ENCODE results near the gene SLC25A17.
A peak's percentile ranks its signal among the peaks of the same experiment; 100 is the strongest.
"Not testable (repeated sequence)": the region's sequence is repeated elsewhere in the genome, so short reads cannot be mapped to it uniquely, and the experiment has no call there.

The SLC25A17 gene

GRCh38 chr22:40853333-40853732 is 34.2 kb upstream of the SLC25A17 start:
- Histone ChIP-seq H3K4me3 (ENCODE audit: insufficient read depth, low read length, poor library complexity, severe bottlenecking) (peak overlapping the region; percentile 68), H3K9ac (ENCODE audit: low read length) (peak overlapping the region; percentile 77), H3K27ac (ENCODE audit: low read depth, low read length) (peak overlapping the region; percentile 34; the same call in 1 of the 2 replicates), H3K9me3 (ENCODE audit: insufficient read depth, low read length) (no peaks in the 10 kb centered on the region), H3K9me2 (replicated peaks; ENCODE audit: insufficient read depth, low read length) (no peaks in the 10 kb centered on the region), H4K20me1 (ENCODE audit: low read depth, low read length) (peaks cover 5% of the 10 kb centered on the region; the same call in 1 of the 2 replicates), H3F3A (ENCODE audit: insufficient read depth) (peaks cover 14% of the 10 kb centered on the region), H3K79me2 (ENCODE audit: insufficient read depth, low read length) (peaks cover 84% of the 10 kb centered on the region), H3K27me3 (ENCODE audit: low read length) (no peaks in the 10 kb centered on the region), H2AFZ (ENCODE audit: low read depth, low read length, severe bottlenecking) (no peak overlapping the region), H3K36me3 (ENCODE audit: low read length) (peaks cover 11% of the 10 kb centered on the region; the same call in 1 of the 2 replicates), H3K4me2 (ENCODE audit: low read depth, low read length, poor library complexity, severe bottlenecking) (peak overlapping the region; percentile 98)
- TF ChIP-seq EZH2phosphoT487 (conservative IDR thresholded peaks at IDR 0.05; ENCODE audit: low read length), result no peak

GRCh38 chr22:40845816-40846215 is 26.7 kb upstream of the SLC25A17 start:
- Histone ChIP-seq H3K36me3 (ENCODE audit: low read length) (peaks cover 39% of the 10 kb centered on the region), H3F3A (ENCODE audit: insufficient read depth) (peaks cover 12% of the 10 kb centered on the region; the same call in 1 of the 2 replicates)
- H3K27me3 ChIP-seq (ENCODE audit: low read length), result not testable (repeated sequence)

GRCh38 chr22:40844951-40845350 is 25.8 kb upstream of the SLC25A17 start:
- peaks cover 12% of the 10 kb centered on the region; the same call in 1 of the 2 replicates for H3F3A ChIP-seq (ENCODE audit: insufficient read depth)
- TF ChIP-seq EZH2phosphoT487 (conservative IDR thresholded peaks at IDR 0.05; ENCODE audit: low read length), result no peak
- TF ChIP-seq, protein P1, sequence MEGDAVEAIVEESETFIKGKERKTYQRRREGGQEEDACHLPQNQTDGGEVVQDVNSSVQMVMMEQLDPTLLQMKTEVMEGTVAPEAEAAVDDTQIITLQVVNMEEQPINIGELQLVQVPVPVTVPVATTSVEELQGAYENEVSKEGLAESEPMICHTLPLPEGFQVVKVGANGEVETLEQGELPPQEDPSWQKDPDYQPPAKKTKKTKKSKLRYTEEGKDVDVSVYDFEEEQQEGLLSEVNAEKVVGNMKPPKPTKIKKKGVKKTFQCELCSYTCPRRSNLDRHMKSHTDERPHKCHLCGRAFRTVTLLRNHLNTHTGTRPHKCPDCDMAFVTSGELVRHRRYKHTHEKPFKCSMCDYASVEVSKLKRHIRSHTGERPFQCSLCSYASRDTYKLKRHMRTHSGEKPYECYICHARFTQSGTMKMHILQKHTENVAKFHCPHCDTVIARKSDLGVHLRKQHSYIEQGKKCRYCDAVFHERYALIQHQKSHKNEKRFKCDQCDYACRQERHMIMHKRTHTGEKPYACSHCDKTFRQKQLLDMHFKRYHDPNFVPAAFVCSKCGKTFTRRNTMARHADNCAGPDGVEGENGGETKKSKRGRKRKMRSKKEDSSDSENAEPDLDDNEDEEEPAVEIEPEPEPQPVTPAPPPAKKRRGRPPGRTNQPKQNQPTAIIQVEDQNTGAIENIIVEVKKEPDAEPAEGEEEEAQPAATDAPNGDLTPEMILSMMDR (IDR thresholded peaks at IDR 0.05; ENCODE audit: insufficient read depth, low read length, poor library complexity, severe bottlenecking), result no peak
- no peak overlapping the region for H3K27ac ChIP-seq (ENCODE audit: low read depth, low read length)
- no peak overlapping the region for H3K4me3 ChIP-seq (ENCODE audit: insufficient read depth, low read length, poor library complexity, severe bottlenecking)
- H3K27me3 ChIP-seq (ENCODE audit: low read length), result no peaks in the 10 kb centered on the region
- no peak overlapping the region for H3K9ac ChIP-seq (ENCODE audit: low read length)
- H4K20me1 ChIP-seq (ENCODE audit: low read depth, low read length), result no peaks in the 10 kb centered on the region
- no peaks in the 10 kb centered on the region for H3K9me2 ChIP-seq (replicated peaks; ENCODE audit: insufficient read depth, low read length)
- H3K36me3 ChIP-seq (ENCODE audit: low read length), result peaks cover 41% of the 10 kb centered on the region
- H3K79me2 ChIP-seq (ENCODE audit: insufficient read depth, low read length), result peaks cover 31% of the 10 kb centered on the region; the same call in 1 of the 2 replicates
- no peaks in the 10 kb centered on the region for H3K9me3 ChIP-seq (ENCODE audit: insufficient read depth, low read length)
- H3K4me2 ChIP-seq (ENCODE audit: low read depth, low read length, poor library complexity, severe bottlenecking), result no peak overlapping the region
- no peak overlapping the region for H2AFZ ChIP-seq (ENCODE audit: low read depth, low read length, severe bottlenecking)

More at GRCh38 chr22:40845816-40846215, 26.7 kb upstream of the SLC25A17 start:
- H3K9me2 ChIP-seq (replicated peaks; ENCODE audit: insufficient read depth, low read length); H3K27ac ChIP-seq (ENCODE audit: low read depth, low read length); H4K20me1 ChIP-seq (ENCODE audit: low read depth, low read length); H3K4me2 ChIP-seq (ENCODE audit: low read depth, low read length, poor library complexity, severe bottlenecking); H2AFZ ChIP-seq (ENCODE audit: low read depth, low read length, severe bottlenecking); H3K9ac ChIP-seq (ENCODE audit: low read length); H3K9me3 ChIP-seq (ENCODE audit: insufficient read depth, low read length); H3K4me3 ChIP-seq (ENCODE audit: insufficient read depth, low read length, poor library complexity, severe bottlenecking): not testable (repeated sequence)
- peaks cover 40% of the 10 kb centered on the region for H3K79me2 ChIP-seq (ENCODE audit: insufficient read depth, low read length)

- TF ChIP-seq, protein P1 (IDR thresholded peaks at IDR 0.05; ENCODE audit: insufficient read depth, low read length, poor library complexity, severe bottlenecking), result no peak
- no peak for TF ChIP-seq EZH2phosphoT487 (conservative IDR thresholded peaks at IDR 0.05; ENCODE audit: low read length)
- Histone ChIP-seq H3K9me3 (ENCODE audit: insufficient read depth, low read length) (no peaks in the 10 kb centered on the region), H3K27ac (ENCODE audit: low read depth, low read length) (no peak overlapping the region), H3K36me3 (ENCODE audit: low read length) (peaks cover 42% of the 10 kb centered on the region), H3K4me2 (ENCODE audit: low read depth, low read length, poor library complexity, severe bottlenecking) (no peak overlapping the region), H3K79me2 (ENCODE audit: insufficient read depth, low read length) (peaks cover 23% of the 10 kb centered on the region), H4K20me1 (ENCODE audit: low read depth, low read length) (no peaks in the 10 kb centered on the region), H3K9me2 (replicated peaks; ENCODE audit: insufficient read depth, low read length) (no peaks in the 10 kb centered on the region), H3F3A (ENCODE audit: insufficient read depth) (peaks cover 7% of the 10 kb centered on the region; the same call in 1 of the 2 replicates), H2AFZ (ENCODE audit: low read depth, low read length, severe bottlenecking) (no peak overlapping the region), H3K4me3 (ENCODE audit: insufficient read depth, low read length, poor library complexity, severe bottlenecking) (no peak overlapping the region), H3K9ac (ENCODE audit: low read length) (no peak overlapping the region), H3K27me3 (ENCODE audit: low read length) (no peaks in the 10 kb centered on the region)
Observed at GRCh38 chr22:40838486-40838885, 19.3 kb upstream of the SLC25A17 start.

Data from SU-DHL-6 (cell line).